RWPE2 (cell line): ENCODE measurements around the gene SV2C.
"Not testable (repeated sequence)": the region's sequence is repeated elsewhere in the genome, so short reads cannot be mapped to it uniquely, and the experiment has no call there.

Experiments used
- ATAC-seq: fragments of 200-7000 bp; cut with Tn5 transposase; 3 replicates; pipeline ENCODE4 v1.9.1; 2021; ENCODE audit warnings: low read depth
- DNase-seq: peaks from one replicate; pipeline ENCODE4 v3.0.0-alpha.2; 2020; ENCODE audit warnings: low spot score
- H3K27ac ChIP-seq: fragments of 450-650 bp; 2 replicates; pipeline ENCODE4 v1.5.1; 2017; ENCODE audit warnings: mild to moderate bottlenecking; ENCODE audit not compliant: poor library complexity, severe bottlenecking
- H3K27me3 ChIP-seq: fragments of 250-450 bp; sonication (Bioruptor Pico); 2 replicates; pipeline ENCODE4 v1.5.1; 2021; ENCODE audit warnings: mild to moderate bottlenecking, moderate library complexity; ENCODE audit not compliant: insufficient read depth, poor library complexity, severe bottlenecking
- H3K36me3 ChIP-seq: fragments of 250-450 bp; sonication (Bioruptor Pico); 2 replicates; pipeline ENCODE4 v1.5.1; 2020; ENCODE audit warnings: low read depth, mild to moderate bottlenecking, moderate library complexity
- H3K4me1 ChIP-seq: fragments of 250-450 bp; sonication (Bioruptor Pico); 2 replicates; pipeline ENCODE4 v1.5.1; 2021; ENCODE audit warnings: mild to moderate bottlenecking, moderate library complexity; ENCODE audit not compliant: insufficient read depth, poor library complexity, severe bottlenecking
- H3K4me3 ChIP-seq: fragments of 250-450 bp; sonication (Bioruptor Pico); 2 replicates; pipeline ENCODE4 v1.5.1; 2021; ENCODE audit warnings: mild to moderate bottlenecking, moderate library complexity; ENCODE audit not compliant: severe bottlenecking
- H3K9me3 ChIP-seq: fragments of 250-450 bp; sonication (Bioruptor Pico); 2 replicates; pipeline ENCODE4 v1.5.1; 2021; ENCODE audit warnings: mild to moderate bottlenecking, moderate library complexity; ENCODE audit not compliant: severe bottlenecking
- CTCF ChIP-seq: fragments of 450-650 bp; IDR thresholded peaks from one replicate; pipeline ENCODE4 v1.5.1; 2017; ENCODE audit warnings: mild to moderate bottlenecking, moderate library complexity; ENCODE audit not compliant: poor library complexity, severe bottlenecking

SV2C gene

DNA sequence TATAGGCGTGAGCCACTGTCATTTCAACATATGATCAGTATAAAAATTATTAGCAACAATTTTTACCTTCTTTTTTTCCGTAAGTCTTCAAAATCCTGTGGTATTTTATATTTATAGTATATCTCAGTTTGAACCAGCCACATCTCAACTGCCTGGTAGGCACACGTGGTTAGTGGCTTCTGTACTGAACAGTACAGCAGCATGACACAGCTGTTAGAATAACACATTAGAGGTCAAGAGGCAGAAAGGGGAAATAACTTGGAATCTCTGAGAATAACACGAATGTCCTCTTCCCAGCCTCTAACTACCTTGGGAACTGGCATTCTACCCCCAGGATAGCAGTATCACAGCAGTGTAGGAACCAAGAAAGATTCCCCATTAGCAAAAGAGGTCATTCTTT lies 211.4 kb downstream of the SV2C start:
- no peak for ATAC-seq
- no peaks in the 10 kb centered on the region for H3K9me3 ChIP-seq
- no peak overlapping the region for H3K4me3 ChIP-seq
- no peaks in the 10 kb centered on the region for H3K36me3 ChIP-seq
- no peak for DNase-seq
- peaks cover 14% of the 10 kb centered on the region for H3K4me1 ChIP-seq
- no peaks in the 10 kb centered on the region for H3K27me3 ChIP-seq
- TF ChIP-seq CTCF: no peak
- no peak overlapping the region for H3K27ac ChIP-seq

GRCh38 chr5:76298852-76299251 lies 215.7 kb downstream of the SV2C start:
- H3K4me3 ChIP-seq: no peak overlapping the region
- ATAC-seq: no peak
- H3K27me3 ChIP-seq: no peaks in the 10 kb centered on the region
- no peaks in the 10 kb centered on the region for H3K36me3 ChIP-seq
- no peaks in the 10 kb centered on the region for H3K4me1 ChIP-seq
- no peak for DNase-seq
- H3K9me3 ChIP-seq: no peaks in the 10 kb centered on the region
- TF ChIP-seq CTCF: no peak
- H3K27ac ChIP-seq: no peak overlapping the region

DNA sequence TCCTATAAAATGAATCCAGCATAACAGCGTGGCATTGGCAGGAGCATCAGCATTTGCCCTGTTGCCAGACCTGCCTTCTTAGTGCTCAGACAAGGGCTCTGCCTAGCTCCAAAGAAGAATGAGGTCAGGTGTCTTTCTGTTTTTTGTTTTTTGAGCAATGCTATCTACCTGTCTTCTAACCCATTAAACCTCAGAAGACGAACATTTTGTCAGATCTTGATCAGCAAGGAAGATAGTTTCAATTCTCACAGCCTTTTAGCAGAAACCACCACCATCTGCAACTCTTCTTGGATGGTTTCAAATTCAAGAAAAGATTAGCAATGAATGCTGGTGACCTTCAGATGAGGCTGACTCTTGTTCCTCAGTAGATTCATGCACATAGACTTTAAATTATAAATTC lies 216.4 kb downstream of the SV2C start:
- no peak for ATAC-seq
- Histone ChIP-seq H3K4me3 (no peak overlapping the region), H3K9me3 (no peaks in the 10 kb centered on the region), H3K36me3 (no peaks in the 10 kb centered on the region), H3K27ac (no peak overlapping the region), H3K4me1 (no peaks in the 10 kb centered on the region), H3K27me3 (no peaks in the 10 kb centered on the region)
- TF ChIP-seq CTCF: no peak
- no peak for DNase-seq

GRCh38 chr5:76301932-76302331 lies 218.7 kb downstream of the SV2C start:
- not testable (repeated sequence) for H3K9me3 ChIP-seq, H3K4me3 ChIP-seq, H3K4me1 ChIP-seq, H3K27me3 ChIP-seq, H3K27ac ChIP-seq, ATAC-seq, H3K36me3 ChIP-seq, DNase-seq

DNA sequence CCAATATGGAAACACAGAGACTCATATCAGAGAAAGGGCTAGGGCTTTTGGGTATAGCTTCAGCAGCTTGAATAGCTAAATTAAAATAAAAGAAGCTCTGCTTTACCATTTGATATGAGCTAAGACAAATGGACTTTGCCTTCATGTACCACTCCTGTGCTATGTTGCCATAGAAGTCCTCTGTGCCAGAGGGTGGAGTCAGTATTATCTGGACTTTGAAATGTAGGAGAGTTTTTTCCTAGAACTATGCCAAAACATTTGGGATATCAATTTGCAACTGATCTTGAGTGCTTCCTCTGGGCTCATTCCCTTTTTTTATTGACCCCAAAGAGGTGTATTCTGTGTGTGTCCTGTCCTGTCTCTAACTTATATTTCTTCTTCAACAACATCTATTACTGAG lies 219.5 kb downstream of the SV2C start:
- DNase-seq, H3K4me3 ChIP-seq, H3K36me3 ChIP-seq, H3K27ac ChIP-seq, H3K27me3 ChIP-seq, ATAC-seq, H3K9me3 ChIP-seq, H3K4me1 ChIP-seq: not testable (repeated sequence)

GRCh38 chr5:76303921-76304320 lies 220.7 kb downstream of the SV2C start:
- Histone ChIP-seq H3K4me1 (no peaks in the 10 kb centered on the region), H3K27ac (no peak overlapping the region), H3K27me3 (no peaks in the 10 kb centered on the region), H3K9me3 (no peaks in the 10 kb centered on the region), H3K36me3 (no peaks in the 10 kb centered on the region), H3K4me3 (no peak overlapping the region)
- ATAC-seq (peak; percentile 87), DNase-seq (no peak)
- TF ChIP-seq CTCF: no peak
